ENCODE data around the gene PARVB.

PARVB gene

DNA sequence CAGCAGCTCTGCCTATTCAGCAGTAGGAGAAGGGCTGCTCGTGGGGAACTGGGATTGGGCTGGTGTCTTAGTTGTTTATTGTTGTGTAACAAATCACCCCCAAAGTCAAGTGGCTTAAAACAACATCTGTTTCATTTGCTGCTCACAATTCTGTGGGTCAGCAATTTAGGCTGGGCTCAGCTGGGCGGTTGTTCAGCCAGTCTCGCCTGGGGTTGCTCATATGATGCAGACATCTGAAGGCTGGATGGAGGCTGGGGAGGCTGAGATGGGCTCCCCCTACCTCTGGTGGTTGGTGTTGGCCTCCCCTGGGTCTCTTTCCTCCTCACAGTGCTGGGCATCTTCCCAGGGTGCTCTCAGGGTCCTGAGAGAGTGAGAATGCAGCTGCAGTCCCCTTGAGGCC is 113.3 kb downstream of the PARVB start:
- no peak for DNase-seq

DNA sequence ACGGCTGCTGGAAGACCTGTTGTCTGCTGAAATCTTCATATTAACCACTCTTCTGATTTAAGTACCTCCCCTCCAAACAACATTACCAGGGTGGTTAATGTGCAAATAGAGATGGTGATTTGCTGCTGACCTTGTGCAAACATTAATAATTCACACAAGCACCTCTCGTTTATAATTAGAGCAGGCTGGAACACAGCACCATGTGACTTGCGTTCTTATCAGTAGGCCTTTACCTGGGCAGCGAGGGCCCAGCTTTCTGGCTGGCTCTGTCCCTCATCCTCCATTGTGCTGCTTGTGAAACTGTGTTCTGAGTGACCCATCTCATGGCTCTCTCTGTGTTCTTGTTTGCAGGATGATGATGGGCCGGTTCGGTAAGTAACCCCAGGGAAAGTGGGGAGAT is 115.7 kb downstream of the PARVB start:
- DNase-seq: no peak

DNA sequence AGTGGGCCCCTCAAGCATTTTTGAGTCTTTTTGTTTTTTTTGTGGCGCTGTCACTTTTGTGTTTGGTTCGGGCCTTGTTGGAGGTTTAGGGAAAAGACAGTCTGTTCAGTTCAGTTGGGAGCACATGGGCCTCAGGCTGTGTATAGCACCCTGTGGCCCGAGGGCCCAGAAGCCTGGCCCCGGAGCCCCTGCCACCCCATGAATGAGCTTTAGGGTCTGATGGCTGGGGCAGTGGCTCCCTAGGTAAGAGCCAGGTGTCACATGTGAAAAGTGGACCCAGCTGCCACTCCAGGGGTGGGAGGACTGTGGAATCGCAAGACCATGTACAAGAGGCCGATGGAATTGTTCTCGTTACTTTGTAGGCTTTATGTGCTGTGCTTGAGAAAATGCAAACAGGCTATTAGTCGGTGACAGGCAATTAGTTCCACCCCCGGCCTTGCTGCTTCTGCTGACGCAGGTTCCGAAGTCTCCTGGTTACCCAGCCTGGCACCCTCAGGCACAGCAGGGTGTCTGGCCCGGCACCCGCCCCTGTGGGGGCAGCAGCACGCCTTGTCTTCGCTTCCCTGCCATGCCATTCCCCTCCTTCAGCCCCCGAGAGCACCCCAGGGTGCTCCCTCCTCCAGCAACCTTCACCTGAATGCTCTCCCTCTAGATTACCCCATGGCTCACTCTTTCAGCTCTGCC is 118.5 kb downstream of the PARVB start:
- no peak for DNase-seq

DNA sequence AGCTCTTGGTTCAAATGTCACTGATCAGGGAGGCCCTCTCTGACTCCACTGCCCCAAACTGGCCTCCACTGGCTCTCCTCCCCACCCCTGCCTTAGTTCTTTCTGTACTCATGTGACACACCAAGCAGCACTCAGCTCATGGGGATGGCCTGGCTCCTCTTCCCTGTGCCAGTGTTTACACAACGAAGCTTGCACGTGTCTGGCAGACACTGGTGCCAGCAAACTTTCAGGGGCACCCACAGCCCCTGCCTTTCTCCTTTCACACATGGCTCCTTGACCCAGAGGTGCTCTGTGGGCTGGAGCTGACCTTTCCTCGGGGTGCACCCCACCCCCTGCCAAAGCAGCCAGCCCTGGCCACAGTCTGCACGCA is 119.0 kb downstream of the PARVB start:
- DNase-seq: no peak

DNA sequence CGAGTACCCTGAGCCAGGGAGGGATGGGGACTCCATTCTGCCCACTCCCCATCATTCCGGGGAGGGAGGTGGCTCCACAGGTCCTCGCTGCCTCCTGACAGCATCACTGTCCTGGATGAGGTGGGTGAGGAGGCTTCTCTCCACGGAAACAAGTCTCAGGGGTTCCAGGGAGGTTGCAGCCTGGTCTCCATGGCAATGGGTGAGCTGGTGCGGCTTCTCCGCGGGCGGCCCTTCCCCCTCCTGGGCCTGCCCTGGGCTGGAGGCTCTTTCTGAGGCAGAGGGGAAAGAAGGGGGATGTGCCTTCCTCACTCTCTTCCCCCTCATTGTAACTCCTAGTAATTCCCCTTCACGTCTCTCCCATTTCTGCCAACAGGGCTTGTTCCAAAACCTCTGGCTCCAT is 119.5 kb downstream of the PARVB start:
- no peak for DNase-seq

GRCh38 chr22:44144046-44144569 is 120.0 kb downstream of the PARVB start:
- no peak for DNase-seq

DNA sequence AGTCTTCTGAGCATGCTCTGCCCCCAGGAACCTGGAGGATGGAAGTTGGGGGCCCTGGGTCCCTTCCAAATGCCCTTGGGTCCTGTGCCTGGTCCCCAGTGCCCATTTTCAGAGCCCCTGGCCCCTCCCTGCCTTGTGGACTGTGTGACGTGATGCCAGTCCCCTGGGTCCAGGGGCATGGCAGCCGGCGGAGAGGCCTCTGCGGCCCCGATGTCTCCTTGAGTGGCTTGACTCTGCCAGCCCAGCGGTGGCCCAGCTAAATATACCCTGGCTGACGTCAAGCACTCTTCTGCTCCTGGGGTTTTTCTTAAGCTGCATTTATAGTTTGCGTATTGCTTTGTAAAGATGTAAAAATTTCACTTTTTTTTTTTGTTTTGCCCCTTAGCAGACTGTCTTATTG is 121.4 kb downstream of the PARVB start:
- DNase-seq: no peak

DNA sequence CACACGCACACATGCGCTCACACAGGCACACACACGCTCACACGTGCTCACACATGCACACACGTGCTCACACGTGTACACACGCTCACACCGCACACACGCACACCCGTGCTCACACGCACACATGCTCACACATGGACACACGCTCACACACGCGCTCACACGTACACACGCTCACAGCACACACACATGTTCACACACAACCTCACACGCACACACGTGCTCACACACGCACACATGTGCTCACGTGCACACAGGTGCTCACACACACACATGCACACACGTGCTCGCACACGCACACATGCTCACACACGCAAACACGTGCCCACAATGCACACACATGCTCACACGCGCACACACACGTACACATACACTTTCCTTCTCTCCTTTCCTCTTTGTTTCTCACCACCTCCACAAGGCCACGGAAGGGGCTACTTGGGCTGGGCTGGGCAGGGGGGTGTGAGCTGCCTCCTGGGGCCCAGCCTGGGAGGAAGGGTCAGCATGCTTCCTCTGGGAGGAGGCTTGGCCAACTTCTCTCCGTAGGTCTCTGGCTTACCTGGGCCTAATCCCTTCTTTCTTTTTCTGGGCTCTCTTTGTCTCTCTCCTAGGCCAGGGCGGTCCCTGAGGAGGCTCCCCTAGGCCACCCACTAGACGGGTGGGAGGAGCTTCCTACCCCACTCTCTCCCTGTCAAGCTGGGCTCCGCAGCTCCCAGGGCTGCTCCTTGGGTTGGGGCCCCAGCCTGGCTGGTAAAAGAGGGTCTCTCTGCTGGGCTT is 122.2 kb downstream of the PARVB start:
- no peak for DNase-seq

GRCh38 chr22:44147008-44147645 is 123.0 kb downstream of the PARVB start:
- no peak for DNase-seq

- DNase-seq: no peak
Observed at GRCh38 chr22:44147821-44148574, 123.9 kb downstream of the PARVB start.

DNA sequence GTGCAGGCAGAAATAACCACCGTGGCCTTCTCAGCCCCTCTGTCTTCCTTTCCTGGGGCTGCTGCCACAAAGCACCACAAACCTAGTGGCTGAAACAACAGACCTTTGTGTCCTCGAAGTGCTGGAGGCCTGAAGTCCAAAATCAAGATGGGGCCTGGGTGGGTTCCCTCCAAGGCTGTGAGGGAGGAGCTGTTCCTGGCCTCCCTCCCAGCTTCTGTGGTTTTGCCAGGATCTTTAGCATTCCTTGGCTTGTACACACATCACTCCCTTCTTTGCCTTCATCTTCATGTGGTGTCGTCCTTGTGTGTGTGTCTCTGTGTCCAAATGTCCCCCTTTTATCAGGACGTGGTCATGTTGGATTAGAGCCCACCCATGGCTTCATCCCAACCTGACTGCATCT is 127.6 kb downstream of the PARVB start:
- no peak for DNase-seq

DNA sequence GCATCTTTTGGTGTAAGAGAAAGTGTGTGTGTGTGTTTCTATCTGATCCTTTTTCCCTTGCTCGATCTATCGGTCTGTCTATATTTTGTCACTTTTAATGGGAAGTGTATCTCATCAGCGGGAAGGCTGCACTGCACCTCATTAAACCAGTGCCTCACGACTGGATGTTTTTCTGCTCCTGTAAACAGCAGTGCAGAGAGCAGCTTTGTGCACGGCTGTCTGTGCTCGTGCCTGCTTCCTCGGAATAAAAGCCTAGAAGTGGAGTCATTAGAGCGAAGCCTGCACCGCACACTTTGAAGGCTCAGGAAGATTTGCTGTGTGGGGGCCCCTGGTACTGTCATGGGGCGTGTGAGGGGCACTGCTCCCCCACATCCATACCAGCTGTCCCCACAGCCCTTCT is 129.6 kb downstream of the PARVB start:
- no peak for DNase-seq

DNA sequence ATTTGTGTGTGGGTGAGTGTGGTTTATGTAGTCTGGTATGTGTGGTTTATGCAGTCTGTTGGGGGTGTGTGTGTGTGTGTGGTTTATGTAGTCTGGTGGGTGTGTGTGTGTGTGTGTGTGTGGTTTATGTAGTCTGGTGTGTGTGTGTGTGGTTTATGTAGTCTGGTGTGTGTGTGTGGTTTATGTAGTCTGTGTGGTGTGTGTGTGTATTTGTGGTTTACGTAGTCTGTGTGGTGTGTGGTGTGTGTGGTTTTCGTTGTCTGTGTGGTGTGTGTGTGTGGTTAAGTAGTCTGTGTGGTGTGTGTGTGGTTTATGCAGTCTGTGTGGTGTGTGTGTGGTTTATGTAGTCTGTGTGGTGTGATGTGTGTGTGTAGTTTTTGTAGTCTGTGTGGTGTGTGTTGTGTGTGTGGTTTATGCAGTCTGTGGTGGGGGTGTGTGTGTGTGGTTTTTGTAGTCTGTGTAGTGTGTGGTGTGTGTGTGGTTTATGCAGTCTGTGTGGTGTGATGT is 130.4 kb downstream of the PARVB start:
- peak in 1 of 5 donors; percentile 26 for DNase-seq

- no peak for DNase-seq
Observed at GRCh38 chr22:44155115-44155514, 131.0 kb downstream of the PARVB start.

DNA sequence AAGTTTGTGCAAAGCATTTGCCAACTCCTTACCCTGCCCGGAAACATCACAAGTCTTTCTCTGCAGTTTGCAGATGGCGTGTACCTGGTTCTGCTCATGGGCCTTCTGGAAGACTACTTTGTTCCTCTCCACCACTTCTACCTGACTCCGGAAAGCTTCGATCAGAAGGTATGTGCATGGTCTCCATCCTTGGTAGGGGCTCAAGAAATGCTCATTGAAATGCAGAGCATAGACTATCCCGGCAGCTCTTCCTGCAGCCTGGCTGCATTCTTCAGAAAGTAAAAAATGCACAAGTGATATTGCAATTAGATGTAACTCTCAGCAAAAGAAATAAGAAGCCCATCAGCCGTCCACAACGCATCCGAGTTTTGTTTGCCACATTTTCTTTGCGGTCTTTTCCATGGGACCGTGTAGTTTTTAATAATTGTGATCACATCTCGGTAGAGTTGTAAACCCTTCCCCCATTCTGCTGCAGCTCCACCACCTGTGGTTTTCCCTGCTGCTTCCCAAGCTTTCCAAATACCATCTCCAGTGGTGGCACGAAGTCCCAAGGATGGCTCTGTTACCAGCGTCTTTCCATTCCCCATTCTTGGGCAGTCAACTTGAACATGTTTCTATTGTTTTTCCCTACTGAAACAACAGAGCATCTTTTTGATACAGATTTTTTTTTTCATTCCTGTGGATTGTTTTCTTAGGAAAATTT is 134.0 kb downstream of the PARVB start:
- DNase-seq: no peak

DNA sequence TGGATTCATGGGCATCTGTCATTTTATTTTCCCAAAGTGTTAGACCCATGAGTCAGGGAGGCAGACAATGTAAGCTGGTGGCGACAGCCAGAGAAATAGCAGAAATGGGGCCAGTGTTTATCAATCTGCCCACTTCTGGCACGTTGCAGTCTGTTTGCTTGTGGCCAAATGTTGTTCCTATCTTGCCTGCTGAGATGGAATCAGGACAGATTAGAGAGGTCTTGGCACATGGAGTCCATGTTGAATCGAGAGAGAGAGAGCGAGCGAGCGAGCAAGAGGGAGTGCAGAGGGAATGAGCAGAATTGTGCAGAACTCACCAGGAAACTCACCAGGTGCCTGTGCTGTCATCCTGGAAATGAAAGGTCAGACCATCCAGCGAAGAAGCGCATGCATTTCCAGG is 134.7 kb downstream of the PARVB start:
- DNase-seq: no peak

DNA sequence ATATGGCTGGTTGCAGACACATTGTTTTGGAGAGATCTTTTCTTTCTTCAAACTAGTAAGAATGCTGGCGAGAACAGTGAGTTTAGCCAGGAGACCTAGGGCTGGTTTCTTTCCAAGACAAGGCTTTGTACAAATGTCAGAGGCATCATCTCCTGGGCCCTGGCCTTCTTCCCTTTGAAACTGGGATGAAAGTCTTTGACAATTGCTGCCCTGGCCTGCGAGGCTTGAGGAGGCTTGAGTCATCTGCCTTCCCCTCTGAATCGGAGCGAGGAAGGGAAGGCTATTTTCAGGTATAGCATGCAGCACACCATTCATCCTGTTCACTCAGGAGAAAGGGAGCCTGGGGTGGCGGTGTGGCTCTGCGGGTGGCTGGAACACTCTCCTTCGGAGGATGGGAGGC is 135.1 kb downstream of the PARVB start:
- DNase-seq: no peak

DNA sequence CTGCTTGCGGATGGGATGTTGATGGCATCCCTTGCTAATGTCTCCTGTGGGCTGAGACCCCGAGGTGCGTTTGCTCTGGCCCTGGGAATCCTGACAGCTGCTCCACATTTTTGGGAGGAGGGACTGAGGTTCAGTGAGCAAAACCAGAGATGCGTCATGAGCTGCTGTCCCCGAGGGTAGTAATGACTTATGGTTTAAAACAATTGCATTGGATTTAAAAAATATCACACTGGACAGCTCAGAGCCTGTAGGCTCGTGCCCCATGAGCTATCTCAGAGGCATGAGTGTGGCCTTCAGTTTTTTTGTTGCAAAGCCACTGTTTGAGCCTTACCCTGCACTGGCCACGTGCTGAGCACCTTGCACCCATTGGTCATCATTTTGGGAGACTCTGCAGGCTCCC is 135.7 kb downstream of the PARVB start:
- DNase-seq: no peak

DNA sequence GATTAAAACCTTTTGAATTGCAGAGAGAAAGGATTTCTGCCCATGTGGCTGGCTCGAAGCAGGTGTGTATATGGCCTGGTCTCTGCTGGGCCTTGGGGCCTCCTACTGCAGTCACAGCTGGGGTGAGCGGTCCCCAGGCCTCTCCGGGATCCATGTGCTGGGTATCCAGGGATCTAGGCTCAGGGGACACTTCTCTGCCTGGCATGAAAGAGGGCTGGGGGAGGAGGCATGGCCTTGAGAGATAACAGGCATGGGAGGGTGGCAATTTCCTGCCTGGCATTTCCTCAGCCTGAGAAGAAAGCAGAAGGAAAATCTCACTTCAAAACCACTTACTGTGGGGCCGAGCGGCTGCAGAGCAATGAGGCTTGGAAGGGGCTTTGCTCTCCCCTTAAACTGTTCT is 136.3 kb downstream of the PARVB start:
- no peak for DNase-seq

DNA sequence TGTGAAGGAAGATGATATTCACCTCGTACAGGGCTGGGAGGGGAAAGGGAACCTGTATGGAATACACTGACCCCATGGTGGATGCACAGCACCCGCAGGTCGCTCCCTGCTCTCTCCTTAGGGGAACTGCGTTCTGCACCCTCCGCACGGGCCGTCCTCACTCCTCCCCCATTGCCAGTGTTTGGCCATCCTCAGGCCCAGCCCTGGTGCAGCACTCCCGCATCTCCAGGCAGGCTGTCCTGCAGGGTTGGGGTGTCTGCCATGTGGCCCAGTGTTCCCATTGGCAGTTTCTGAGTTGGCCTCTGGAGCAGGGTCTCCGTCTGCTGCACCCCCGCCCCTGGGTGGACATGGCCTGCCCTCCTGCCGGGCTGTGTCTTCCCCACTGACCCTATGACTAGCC is 137.6 kb downstream of the PARVB start:
- DNase-seq: no peak

DNA sequence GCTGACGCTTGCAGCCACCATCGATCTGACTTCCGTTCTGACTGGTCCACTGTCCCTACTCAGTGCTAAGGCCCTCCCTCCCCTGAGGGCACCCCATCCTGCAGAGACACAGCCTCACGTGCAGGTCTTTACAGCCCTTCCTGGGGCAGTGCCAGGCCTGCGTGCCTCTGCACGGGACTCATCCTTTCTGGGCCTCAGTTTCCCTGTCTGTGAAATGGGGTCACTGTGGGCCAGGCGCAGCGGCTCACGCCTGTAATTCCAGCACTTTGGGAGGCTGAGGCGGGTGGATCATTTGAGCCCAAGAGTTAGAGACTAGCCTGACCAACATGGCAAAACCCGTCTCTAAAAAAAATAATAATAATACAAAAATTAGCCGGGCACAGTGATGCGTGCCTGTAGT is 138.9 kb downstream of the PARVB start:
- DNase-seq: no peak

GRCh38 chr22:44163536-44163935 is 139.4 kb downstream of the PARVB start:
- no peak for DNase-seq
